ENCODE data around the gene CNPPD1. TPM values are rescaled to one million over a fixed set of nuclear protein-coding genes. Genes with fewer than 3 reads are reported as not detected.

The CNPPD1 gene
- polyA plus RNA-seq, 1 experiment: 29.9 TPM

DNA sequence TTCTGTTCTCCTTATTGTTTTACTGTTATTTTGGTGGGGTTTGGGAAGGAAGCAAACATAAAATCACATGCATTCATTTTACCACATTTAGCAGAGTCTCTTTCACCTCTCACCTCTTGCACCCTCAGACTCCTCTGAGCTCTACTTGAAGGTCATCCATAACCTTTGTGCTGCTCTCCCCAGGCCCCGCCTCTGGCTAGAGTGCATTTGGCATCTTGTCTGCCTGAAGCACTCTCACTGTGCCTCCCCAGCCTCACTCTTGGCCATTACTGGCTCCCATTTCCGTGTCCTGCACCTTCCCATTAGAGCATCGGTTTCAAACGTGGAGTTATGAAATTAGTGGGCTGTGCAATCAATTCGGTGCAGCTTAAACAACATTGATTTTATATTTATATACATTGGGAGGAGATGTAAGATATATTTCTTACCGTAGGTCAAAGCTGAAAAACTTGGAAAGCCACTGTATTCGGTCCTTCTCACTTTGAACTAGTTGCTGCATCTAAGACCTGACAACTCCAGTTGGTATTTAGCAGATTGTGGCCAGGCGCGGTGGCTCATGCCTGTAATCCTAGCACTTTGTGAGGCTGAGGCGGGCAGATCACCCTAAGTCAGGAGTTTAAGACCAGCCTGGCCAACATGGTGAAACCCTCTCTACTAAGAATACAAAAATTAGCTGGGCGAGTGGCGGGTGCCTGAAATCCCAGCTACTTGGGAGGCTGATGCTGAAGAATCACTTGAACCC lies 22.9 kb upstream of the CNPPD1 start:
- TF ChIP-seq, protein P1, sequence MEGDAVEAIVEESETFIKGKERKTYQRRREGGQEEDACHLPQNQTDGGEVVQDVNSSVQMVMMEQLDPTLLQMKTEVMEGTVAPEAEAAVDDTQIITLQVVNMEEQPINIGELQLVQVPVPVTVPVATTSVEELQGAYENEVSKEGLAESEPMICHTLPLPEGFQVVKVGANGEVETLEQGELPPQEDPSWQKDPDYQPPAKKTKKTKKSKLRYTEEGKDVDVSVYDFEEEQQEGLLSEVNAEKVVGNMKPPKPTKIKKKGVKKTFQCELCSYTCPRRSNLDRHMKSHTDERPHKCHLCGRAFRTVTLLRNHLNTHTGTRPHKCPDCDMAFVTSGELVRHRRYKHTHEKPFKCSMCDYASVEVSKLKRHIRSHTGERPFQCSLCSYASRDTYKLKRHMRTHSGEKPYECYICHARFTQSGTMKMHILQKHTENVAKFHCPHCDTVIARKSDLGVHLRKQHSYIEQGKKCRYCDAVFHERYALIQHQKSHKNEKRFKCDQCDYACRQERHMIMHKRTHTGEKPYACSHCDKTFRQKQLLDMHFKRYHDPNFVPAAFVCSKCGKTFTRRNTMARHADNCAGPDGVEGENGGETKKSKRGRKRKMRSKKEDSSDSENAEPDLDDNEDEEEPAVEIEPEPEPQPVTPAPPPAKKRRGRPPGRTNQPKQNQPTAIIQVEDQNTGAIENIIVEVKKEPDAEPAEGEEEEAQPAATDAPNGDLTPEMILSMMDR (IDR thresholded peaks at IDR 0.05; ENCODE audit: low read depth, low read length): no peak
- Histone ChIP-seq H3K27me3 (ENCODE audit: control insufficient read depth, insufficient read depth, low read length) (no peaks in the 10 kb centered on the region), H3K4me3 (ENCODE audit: low read depth, low read length) (no peak overlapping the region), H3K27ac (ENCODE audit: low read depth, low read length) (no peak overlapping the region), H3K9me3 (ENCODE audit: control insufficient read depth, insufficient read depth, low read length) (peaks cover 3% of the 10 kb centered on the region)
- ChIA-PET CTCF (interaction anchor here (0.7 kb wide), 1 partner anchor 141 kb away, joined by 3 read pairs; no protein-coding TSS in a partner anchor), POLR2A (no interaction called here)
- no peak for DNase-seq (ENCODE audit: low read depth, low spot score)

DNA sequence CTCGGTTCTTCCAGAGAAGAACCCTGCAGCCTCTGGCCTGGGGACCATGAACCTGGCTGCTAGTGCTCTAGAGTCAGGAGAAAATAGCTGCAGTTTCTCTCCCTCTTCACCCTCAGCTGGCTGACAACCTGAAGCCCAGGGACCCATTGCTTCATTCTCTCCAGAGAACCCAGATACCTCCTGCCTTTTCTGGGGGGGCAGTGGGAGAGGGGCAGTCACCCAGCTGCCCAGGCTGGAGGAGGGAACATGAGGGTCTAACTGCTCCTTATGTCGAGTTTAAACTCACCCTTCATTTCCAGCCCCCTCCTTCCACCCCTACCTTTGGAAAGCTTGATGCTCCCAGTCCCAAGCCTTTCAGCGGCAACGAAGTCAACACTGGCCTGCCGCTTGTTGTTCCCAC lies 22.2 kb upstream of the CNPPD1 start:
- H3K9me3 ChIP-seq (ENCODE audit: control insufficient read depth, insufficient read depth, low read length): peaks cover 3% of the 10 kb centered on the region; the same call in 1 of the 2 replicates
- H3K27me3 ChIP-seq (ENCODE audit: control insufficient read depth, insufficient read depth, low read length): no peaks in the 10 kb centered on the region
- H3K27ac ChIP-seq (ENCODE audit: low read depth, low read length): no peak overlapping the region
- DNase-seq (ENCODE audit: low read depth, low spot score): no peak
- TF ChIP-seq, protein P1 (IDR thresholded peaks at IDR 0.05; ENCODE audit: low read depth, low read length): no peak
- no peak overlapping the region for H3K4me3 ChIP-seq (ENCODE audit: low read depth, low read length)
- ChIA-PET CTCF (interaction anchor here (0.7 kb wide), 1 partner anchor 140 kb away, joined by 3 read pairs; no protein-coding TSS in a partner anchor), POLR2A (no interaction called here)

- ChIA-PET CTCF (interaction anchor here (1.7 kb wide), 1 partner anchor 38 kb away, joined by 4 read pairs; no protein-coding TSS in a partner anchor), POLR2A (interaction anchor here (1.1 kb wide), 1 partner anchor 17 kb away, joined by 5 read pairs; no protein-coding TSS in a partner anchor)
- no peak overlapping the region for H3K4me3 ChIP-seq (ENCODE audit: low read depth, low read length)
- H3K9me3 ChIP-seq (ENCODE audit: control insufficient read depth, insufficient read depth, low read length): peaks cover 3% of the 10 kb centered on the region; the same call in 1 of the 2 replicates
- DNase-seq (ENCODE audit: low read depth, low spot score): no peak
- TF ChIP-seq, protein P1 (IDR thresholded peaks at IDR 0.05; ENCODE audit: low read depth, low read length): no peak
- H3K27ac ChIP-seq (ENCODE audit: low read depth, low read length): no peak overlapping the region
- no peaks in the 10 kb centered on the region for H3K27me3 ChIP-seq (ENCODE audit: control insufficient read depth, insufficient read depth, low read length)
Observed at GRCh38 chr2:219197388-219197787, 20.7 kb upstream of the CNPPD1 start.

DNA sequence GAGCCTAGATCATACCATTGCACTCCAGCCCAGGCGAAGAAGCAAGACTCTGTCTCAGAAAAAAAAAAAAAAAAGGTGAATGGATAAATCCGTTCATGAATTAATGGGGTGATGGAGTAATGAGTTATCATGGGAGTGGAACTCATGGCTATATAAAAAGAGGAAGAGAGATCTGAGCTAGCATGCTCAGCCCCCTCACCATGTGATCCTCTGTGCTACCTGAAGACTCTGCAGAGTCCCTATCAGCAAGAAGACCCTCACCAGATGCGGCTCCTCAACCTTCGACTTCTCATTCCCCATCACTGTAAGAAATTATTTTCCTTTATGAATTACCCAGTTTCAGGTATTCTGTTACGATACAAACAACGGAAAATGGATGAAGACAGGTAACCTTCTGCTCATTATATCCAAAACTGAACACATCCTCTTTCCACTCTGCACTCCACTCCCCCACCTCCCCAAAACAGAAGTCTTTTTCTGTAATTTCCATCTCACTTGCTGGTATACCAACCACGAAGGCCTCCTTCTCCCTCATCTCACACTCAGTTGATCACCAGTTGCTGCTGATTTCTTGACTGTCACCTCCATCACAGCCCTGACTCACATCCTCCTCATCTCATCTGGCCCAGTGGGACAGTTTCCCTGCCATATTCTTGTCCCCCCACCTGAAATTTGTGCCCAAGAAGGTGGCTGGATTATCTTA lies 10.2 kb upstream of the CNPPD1 start:
- H3K9me3 ChIP-seq (ENCODE audit: control insufficient read depth, insufficient read depth, low read length): no peaks in the 10 kb centered on the region
- H3K27ac ChIP-seq (ENCODE audit: low read depth, low read length): no peak overlapping the region
- ChIA-PET POLR2A (no interaction called here), CTCF (no interaction called here)
- H3K4me3 ChIP-seq (ENCODE audit: low read depth, low read length): no peak overlapping the region
- TF ChIP-seq, protein P1 (IDR thresholded peaks at IDR 0.05; ENCODE audit: low read depth, low read length): no peak
- DNase-seq (ENCODE audit: low read depth, low spot score): no peak
- H3K27me3 ChIP-seq (ENCODE audit: control insufficient read depth, insufficient read depth, low read length): no peaks in the 10 kb centered on the region

- TF ChIP-seq, protein P1 (IDR thresholded peaks at IDR 0.05; ENCODE audit: low read depth, low read length): no peak
- no peaks in the 10 kb centered on the region for H3K27me3 ChIP-seq (ENCODE audit: control insufficient read depth, insufficient read depth, low read length)
- CTCF ChIA-PET: interaction anchor here (1.0 to 1.8 kb wide), 2 partner anchors 25 to 94 kb away, joined by 3 to 4 read pairs; no protein-coding TSS in a partner anchor
Observed at GRCh38 chr2:219184121-219184520, 7.4 kb upstream of the CNPPD1 start.

More at GRCh38 chr2:219184121-219184520, 7.4 kb upstream of the CNPPD1 start:
- POLR2A ChIA-PET: no interaction called here
- Histone ChIP-seq H3K4me3 (ENCODE audit: low read depth, low read length) (no peak overlapping the region), H3K9me3 (ENCODE audit: control insufficient read depth, insufficient read depth, low read length) (no peaks in the 10 kb centered on the region), H3K27ac (ENCODE audit: low read depth, low read length) (no peak overlapping the region)
- no peak for DNase-seq (ENCODE audit: low read depth, low spot score)
